ENCODE results near the gene LRP1B.
"Not testable (repeated sequence)": the region's sequence is repeated elsewhere in the genome, so short reads cannot be mapped to it uniquely, and the experiment has no call there.

The LRP1B gene

GRCh38 chr2:140552634-140553033, 1578.2 kb downstream of the LRP1B start:
- no peak overlapping the region for H3K4me3 ChIP-seq (ENCODE audit: low read length in 2 of 2)

GRCh38 chr2:140551287-140551686, 1579.5 kb downstream of the LRP1B start:
- H3K4me1 ChIP-seq (ENCODE audit: control insufficient read depth, insufficient read depth, low read length), result no peaks in the 10 kb centered on the region
- H3K9ac ChIP-seq (ENCODE audit: low read length in 2 of 2), result no peak overlapping the region
- no peaks in the 10 kb centered on the region for H3K36me3 ChIP-seq (ENCODE audit: control insufficient read depth in 2 of 2, insufficient read depth in 2 of 2, low read length in 2 of 2)
- H3K27ac ChIP-seq (ENCODE audit: low read length), result no peak overlapping the region
- H3K4me3 ChIP-seq (ENCODE audit: low read length in 2 of 2), result no peak overlapping the region
- no peaks in the 10 kb centered on the region for H3K27me3 ChIP-seq (ENCODE audit: control insufficient read depth in 1 of 2, insufficient read depth in 2 of 2, low read length in 2 of 2)
- H3K9me3 ChIP-seq (ENCODE audit: control insufficient read depth in 2 of 2, low read length in 2 of 2), result no peaks in the 10 kb centered on the region

More at GRCh38 chr2:140552634-140553033, 1578.2 kb downstream of the LRP1B start:
- Histone ChIP-seq H3K36me3 (ENCODE audit: control insufficient read depth in 2 of 2, insufficient read depth in 2 of 2, low read length in 2 of 2) (no peaks in the 10 kb centered on the region), H3K9me3 (ENCODE audit: control insufficient read depth in 2 of 2, low read length in 2 of 2) (no peaks in the 10 kb centered on the region), H3K27me3 (ENCODE audit: control insufficient read depth in 1 of 2, insufficient read depth in 2 of 2, low read length in 2 of 2) (no peaks in the 10 kb centered on the region), H3K27ac (ENCODE audit: low read length) (no peak overlapping the region), H3K9ac (ENCODE audit: low read length in 2 of 2) (no peak overlapping the region), H3K4me1 (ENCODE audit: control insufficient read depth, insufficient read depth, low read length) (no peaks in the 10 kb centered on the region)

GRCh38 chr2:140550821-140551220, 1580.0 kb downstream of the LRP1B start:
- no peak overlapping the region for H3K27ac ChIP-seq (ENCODE audit: low read length)

GRCh38 chr2:140544769-140545168, 1586.0 kb downstream of the LRP1B start:
- not testable (repeated sequence) for H3K4me3 ChIP-seq (ENCODE audit: low read length in 2 of 2); H3K27ac ChIP-seq (ENCODE audit: low read length); H3K9me3 ChIP-seq (ENCODE audit: control insufficient read depth in 2 of 2, low read length in 2 of 2); H3K36me3 ChIP-seq (ENCODE audit: control insufficient read depth in 2 of 2, insufficient read depth in 2 of 2, low read length in 2 of 2); H3K9ac ChIP-seq (ENCODE audit: low read length in 2 of 2); H3K4me1 ChIP-seq (ENCODE audit: control insufficient read depth, insufficient read depth, low read length); H3K27me3 ChIP-seq (ENCODE audit: control insufficient read depth in 1 of 2, insufficient read depth in 2 of 2, low read length in 2 of 2)

More at GRCh38 chr2:140550821-140551220, 1580.0 kb downstream of the LRP1B start:
- Histone ChIP-seq H3K36me3 (ENCODE audit: control insufficient read depth in 2 of 2, insufficient read depth in 2 of 2, low read length in 2 of 2) (no peaks in the 10 kb centered on the region), H3K9ac (ENCODE audit: low read length in 2 of 2) (no peak overlapping the region), H3K4me1 (ENCODE audit: control insufficient read depth, insufficient read depth, low read length) (no peaks in the 10 kb centered on the region), H3K4me3 (ENCODE audit: low read length in 2 of 2) (no peak overlapping the region), H3K27me3 (ENCODE audit: control insufficient read depth in 1 of 2, insufficient read depth in 2 of 2, low read length in 2 of 2) (no peaks in the 10 kb centered on the region), H3K9me3 (ENCODE audit: control insufficient read depth in 2 of 2, low read length in 2 of 2) (no peaks in the 10 kb centered on the region)

- Histone ChIP-seq H3K9ac (ENCODE audit: low read length in 2 of 2) (no peak overlapping the region), H3K36me3 (ENCODE audit: control insufficient read depth in 2 of 2, insufficient read depth in 2 of 2, low read length in 2 of 2) (no peaks in the 10 kb centered on the region), H3K4me3 (ENCODE audit: low read length in 2 of 2) (no peak overlapping the region)
Measured at GRCh38 chr2:140542627-140543026, 1588.2 kb downstream of the LRP1B start.

GRCh38 chr2:140539242-140539875, 1591.5 kb downstream of the LRP1B start:
- Histone ChIP-seq H3K4me3 (ENCODE audit: low read length in 2 of 2) (no peak overlapping the region), H3K9ac (ENCODE audit: low read length in 2 of 2) (no peak overlapping the region), H3K27ac (ENCODE audit: low read length) (no peak overlapping the region), H3K36me3 (ENCODE audit: control insufficient read depth in 2 of 2, insufficient read depth in 2 of 2, low read length in 2 of 2) (no peaks in the 10 kb centered on the region), H3K9me3 (ENCODE audit: control insufficient read depth in 2 of 2, low read length in 2 of 2) (no peaks in the 10 kb centered on the region), H3K27me3 (ENCODE audit: control insufficient read depth in 1 of 2, insufficient read depth in 2 of 2, low read length in 2 of 2) (no peaks in the 10 kb centered on the region), H3K4me1 (ENCODE audit: control insufficient read depth, insufficient read depth, low read length) (no peaks in the 10 kb centered on the region)

More at GRCh38 chr2:140542627-140543026, 1588.2 kb downstream of the LRP1B start:
- no peaks in the 10 kb centered on the region for H3K4me1 ChIP-seq (ENCODE audit: control insufficient read depth, insufficient read depth, low read length)
- no peak overlapping the region for H3K27ac ChIP-seq (ENCODE audit: low read length)
- no peaks in the 10 kb centered on the region for H3K9me3 ChIP-seq (ENCODE audit: control insufficient read depth in 2 of 2, low read length in 2 of 2)
- H3K27me3 ChIP-seq (ENCODE audit: control insufficient read depth in 1 of 2, insufficient read depth in 2 of 2, low read length in 2 of 2), result no peaks in the 10 kb centered on the region

GRCh38 chr2:140529706-140530105, 1601.1 kb downstream of the LRP1B start:
- Histone ChIP-seq H3K9me3 (ENCODE audit: control insufficient read depth in 2 of 2, low read length in 2 of 2) (no peaks in the 10 kb centered on the region), H3K27me3 (ENCODE audit: control insufficient read depth in 1 of 2, insufficient read depth in 2 of 2, low read length in 2 of 2) (no peaks in the 10 kb centered on the region), H3K4me3 (ENCODE audit: low read length in 2 of 2) (no peak overlapping the region), H3K36me3 (ENCODE audit: control insufficient read depth in 2 of 2, insufficient read depth in 2 of 2, low read length in 2 of 2) (no peaks in the 10 kb centered on the region), H3K27ac (ENCODE audit: low read length) (no peak overlapping the region), H3K4me1 (ENCODE audit: control insufficient read depth, insufficient read depth, low read length) (no peaks in the 10 kb centered on the region), H3K9ac (ENCODE audit: low read length in 2 of 2) (no peak overlapping the region)

- Histone ChIP-seq H3K27ac (ENCODE audit: low read length) (no peak overlapping the region), H3K4me1 (ENCODE audit: control insufficient read depth, insufficient read depth, low read length) (no peaks in the 10 kb centered on the region), H3K27me3 (ENCODE audit: control insufficient read depth in 1 of 2, insufficient read depth in 2 of 2, low read length in 2 of 2) (no peaks in the 10 kb centered on the region), H3K36me3 (ENCODE audit: control insufficient read depth in 2 of 2, insufficient read depth in 2 of 2, low read length in 2 of 2) (no peaks in the 10 kb centered on the region), H3K9me3 (ENCODE audit: control insufficient read depth in 2 of 2, low read length in 2 of 2) (no peaks in the 10 kb centered on the region), H3K9ac (ENCODE audit: low read length in 2 of 2) (no peak overlapping the region), H3K4me3 (ENCODE audit: low read length in 2 of 2) (no peak overlapping the region)
Measured at GRCh38 chr2:140528982-140529381, 1601.8 kb downstream of the LRP1B start.

GRCh38 chr2:140526575-140526974, 1604.2 kb downstream of the LRP1B start:
- H3K4me1 ChIP-seq (ENCODE audit: control insufficient read depth, insufficient read depth, low read length), result no peaks in the 10 kb centered on the region
- no peaks in the 10 kb centered on the region for H3K9me3 ChIP-seq (ENCODE audit: control insufficient read depth in 2 of 2, low read length in 2 of 2)
- H3K9ac ChIP-seq (ENCODE audit: low read length in 2 of 2), result no peak overlapping the region
- no peaks in the 10 kb centered on the region for H3K36me3 ChIP-seq (ENCODE audit: control insufficient read depth in 2 of 2, insufficient read depth in 2 of 2, low read length in 2 of 2)
- no peak overlapping the region for H3K4me3 ChIP-seq (ENCODE audit: low read length in 2 of 2)
- no peak overlapping the region for H3K27ac ChIP-seq (ENCODE audit: low read length)
- no peaks in the 10 kb centered on the region for H3K27me3 ChIP-seq (ENCODE audit: control insufficient read depth in 1 of 2, insufficient read depth in 2 of 2, low read length in 2 of 2)

- Histone ChIP-seq H3K9ac (ENCODE audit: low read length in 2 of 2) (no peak overlapping the region), H3K36me3 (ENCODE audit: control insufficient read depth in 2 of 2, insufficient read depth in 2 of 2, low read length in 2 of 2) (no peaks in the 10 kb centered on the region), H3K27ac (ENCODE audit: low read length) (no peak overlapping the region), H3K4me1 (ENCODE audit: control insufficient read depth, insufficient read depth, low read length) (no peaks in the 10 kb centered on the region), H3K4me3 (ENCODE audit: low read length in 2 of 2) (no peak overlapping the region), H3K27me3 (ENCODE audit: control insufficient read depth in 1 of 2, insufficient read depth in 2 of 2, low read length in 2 of 2) (no peaks in the 10 kb centered on the region), H3K9me3 (ENCODE audit: control insufficient read depth in 2 of 2, low read length in 2 of 2) (no peaks in the 10 kb centered on the region)
Measured at GRCh38 chr2:140512106-140512505, 1618.7 kb downstream of the LRP1B start.

GRCh38 chr2:140509765-140510164, 1621.1 kb downstream of the LRP1B start:
- Histone ChIP-seq H3K4me1 (ENCODE audit: control insufficient read depth, insufficient read depth, low read length) (no peaks in the 10 kb centered on the region), H3K9me3 (ENCODE audit: control insufficient read depth in 2 of 2, low read length in 2 of 2) (no peaks in the 10 kb centered on the region), H3K36me3 (ENCODE audit: control insufficient read depth in 2 of 2, insufficient read depth in 2 of 2, low read length in 2 of 2) (no peaks in the 10 kb centered on the region), H3K9ac (ENCODE audit: low read length in 2 of 2) (no peak overlapping the region), H3K27me3 (ENCODE audit: control insufficient read depth in 1 of 2, insufficient read depth in 2 of 2, low read length in 2 of 2) (no peaks in the 10 kb centered on the region), H3K27ac (ENCODE audit: low read length) (no peak overlapping the region), H3K4me3 (ENCODE audit: low read length in 2 of 2) (no peak overlapping the region)

All from stomach smooth muscle (tissue), 2 donors.